ENCODE data around the gene PIKFYVE.

GRCh38 chr2:208250388-208250787 is 15.7 kb upstream of the PIKFYVE start:
- TF ChIP-seq CTCF (IDR thresholded peaks at IDR 0.05 in 2 of 3, conservative IDR thresholded peaks at IDR 0.05 in 1 of 3; ENCODE audit: control insufficient read depth in 2 of 3, extremely low read depth in 1 of 3, insufficient read depth in 1 of 3, low read depth in 3 of 3, low read length in 3 of 3) (no peak), NFYB (IDR thresholded peaks at IDR 0.05; ENCODE audit: insufficient read depth, low read depth, low read length) (no peak), POLR2AphosphoS5 (IDR thresholded peaks at IDR 0.05; ENCODE audit: low read length) (no peak), CREB1 (IDR thresholded peaks at IDR 0.05; ENCODE audit: low read depth) (no peak), SPI1 (IDR thresholded peaks at IDR 0.05; ENCODE audit: borderline replicate concordance, insufficient read depth, low read depth, low read length) (no peak), ZBTB33 (IDR thresholded peaks at IDR 0.05) (no peak), FOS (IDR thresholded peaks at IDR 0.05; ENCODE audit: borderline replicate concordance, extremely low read depth, insufficient read length) (no peak), PBX3 (IDR thresholded peaks at IDR 0.05; ENCODE audit: insufficient replicate concordance, low read depth, low read length) (no peak), EZH2 (IDR thresholded peaks at IDR 0.05; ENCODE audit: borderline replicate concordance, control insufficient read depth, low read depth, low read length) (no peak), ZNF274 (IDR thresholded peaks at IDR 0.05; ENCODE audit: insufficient read depth, insufficient read length) (no peak), ZBTB4 (CRISPR knock-in tag; IDR thresholded peaks at IDR 0.05) (no peak), EP300 (IDR thresholded peaks at IDR 0.05; ENCODE audit: borderline replicate concordance in 1 of 2, control insufficient read depth in 1 of 2, low read depth in 2 of 2, low read length in 2 of 2) (no peak)

Measured in GM12878 (cell line).